ENCODE results near the gene SOX15.

SOX15 gene

DNA sequence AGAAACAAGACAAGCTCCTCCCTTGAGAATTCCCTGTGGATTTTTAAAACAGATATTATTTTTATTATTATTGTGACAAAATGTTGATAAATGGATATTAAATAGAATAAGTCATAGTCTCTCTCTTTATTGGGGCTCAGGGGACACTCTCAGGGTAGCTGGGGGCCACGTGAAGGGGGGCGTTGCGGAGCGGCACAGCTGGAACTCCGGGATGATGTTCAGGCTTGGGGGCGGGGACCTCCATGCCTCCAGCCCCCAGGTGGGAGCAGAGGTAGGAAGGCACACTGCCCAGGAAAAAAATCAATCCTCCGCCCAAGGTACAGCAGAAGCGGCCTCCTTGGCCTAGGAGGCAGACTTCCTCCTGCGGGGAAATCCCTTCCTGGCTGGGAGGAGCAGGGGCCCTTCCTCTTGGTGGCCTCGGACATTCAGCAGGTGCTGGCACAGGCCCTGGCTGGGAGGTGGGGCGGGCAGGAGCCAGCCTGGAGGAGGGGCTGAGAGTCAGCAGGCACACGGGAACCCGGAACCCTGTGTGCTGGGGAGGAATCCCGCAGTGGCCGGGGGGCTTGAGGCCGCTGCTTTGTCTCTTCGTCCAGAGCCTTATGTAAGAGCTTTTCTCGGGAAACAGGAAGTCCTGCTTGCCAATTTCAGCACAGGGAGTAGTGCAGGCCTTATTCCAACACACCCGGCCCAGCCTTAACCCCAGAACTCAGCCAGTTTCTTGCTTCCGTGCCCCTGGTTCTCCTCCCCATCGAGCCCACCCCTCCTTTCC, 31.9 kb downstream of the SOX15 start:
- no peak for DNase-seq (ENCODE audit: low read depth)

DNA sequence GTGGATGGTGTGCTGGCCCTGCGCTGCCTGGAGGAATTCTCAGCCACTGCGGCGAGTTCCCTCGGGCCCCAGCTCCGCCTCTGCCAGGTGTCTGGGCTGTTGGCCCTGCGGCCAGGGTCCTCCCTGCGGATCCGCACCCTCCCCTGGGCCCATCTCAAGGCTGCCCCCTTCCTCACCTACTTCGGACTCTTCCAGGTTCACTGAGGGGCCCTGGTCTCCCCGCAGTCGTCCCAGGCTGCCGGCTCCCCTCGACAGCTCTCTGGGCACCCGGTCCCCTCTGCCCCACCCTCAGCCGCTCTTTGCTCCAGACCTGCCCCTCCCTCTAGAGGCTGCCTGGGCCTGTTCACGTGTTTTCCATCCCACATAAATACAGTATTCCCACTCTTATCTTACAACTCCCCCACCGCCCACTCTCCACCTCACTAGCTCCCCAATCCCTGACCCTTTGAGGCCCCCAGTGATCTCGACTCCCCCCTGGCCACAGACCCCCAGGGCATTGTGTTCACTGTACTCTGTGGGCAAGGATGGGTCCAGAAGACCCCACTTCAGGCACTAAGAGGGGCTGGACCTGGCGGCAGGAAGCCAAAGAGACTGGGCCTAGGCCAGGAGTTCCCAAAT, 32.6 kb downstream of the SOX15 start:
- DNase-seq (ENCODE audit: low read depth): no peak

DNA sequence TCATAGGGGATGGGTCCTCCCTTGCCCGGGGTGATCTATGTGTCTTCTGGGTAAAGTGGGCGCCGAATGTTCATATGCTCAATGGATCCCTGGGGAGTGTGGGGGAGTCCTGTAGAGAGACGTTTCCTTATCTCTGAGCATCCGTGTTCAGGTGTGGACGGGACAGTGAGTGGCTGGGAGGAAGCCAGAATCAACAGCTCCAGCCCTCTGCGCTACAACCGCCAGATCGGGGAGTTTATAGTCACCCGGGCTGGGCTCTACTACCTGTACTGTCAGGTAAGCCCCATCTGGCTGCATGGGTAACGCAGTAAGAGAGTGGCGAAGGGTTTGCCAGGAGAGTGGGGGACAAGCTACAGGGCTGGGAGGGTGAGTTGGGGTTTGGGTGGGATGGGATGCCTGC, 33.3 kb downstream of the SOX15 start:
- no peak for DNase-seq (ENCODE audit: low read depth)

DNA sequence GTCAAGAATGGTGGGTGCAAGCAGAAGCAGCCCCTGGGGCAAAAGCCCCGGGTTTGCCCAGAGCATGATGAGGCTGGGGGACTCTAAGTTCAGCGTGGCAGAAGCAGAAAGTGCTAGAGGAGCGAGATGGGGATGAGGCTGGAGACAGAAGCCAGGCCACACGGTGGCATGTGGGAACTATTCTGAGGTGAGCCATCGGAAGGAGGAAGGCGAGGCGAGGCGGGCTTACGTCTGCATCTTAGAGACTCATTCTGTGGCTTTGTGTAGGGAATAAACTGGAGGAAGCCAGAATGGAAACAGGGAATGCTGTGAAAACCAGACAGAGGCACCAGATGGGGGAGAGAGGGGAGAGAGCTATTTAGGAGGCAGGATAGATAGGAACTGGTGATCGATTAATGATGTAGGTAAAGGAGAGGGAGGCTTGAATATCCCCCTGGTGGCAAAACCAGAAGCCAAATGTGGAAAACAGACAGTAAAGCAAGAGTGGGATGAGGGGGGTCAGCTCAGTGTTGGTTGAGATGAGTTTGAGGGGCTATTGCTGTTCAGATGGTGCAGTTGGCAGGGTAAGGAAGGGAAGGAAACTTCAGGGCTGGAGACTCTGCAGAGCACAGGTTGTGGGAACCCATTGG, 34.5 kb downstream of the SOX15 start:
- DNase-seq (ENCODE audit: low read depth): no peak

DNA sequence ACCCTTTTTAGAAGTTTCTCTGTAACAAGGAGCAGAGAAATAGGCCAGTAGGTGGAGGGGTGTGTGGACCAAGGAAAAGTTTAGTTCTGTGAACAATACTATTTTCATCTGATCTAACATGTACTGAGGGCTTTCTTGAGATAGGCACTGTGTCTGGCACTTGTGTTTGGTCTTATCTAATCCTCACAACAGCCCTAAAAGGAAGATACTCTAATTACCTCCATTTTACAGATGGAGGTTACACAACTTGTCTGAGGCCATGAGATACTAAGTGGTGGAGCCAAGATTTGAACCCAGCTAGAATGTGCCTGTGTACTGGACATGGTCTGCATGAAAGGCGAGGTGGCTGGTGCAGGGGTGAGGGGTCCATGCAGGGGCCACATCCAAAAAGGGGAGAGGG, 36.5 kb downstream of the SOX15 start:
- DNase-seq (ENCODE audit: low read depth): no peak

DNA sequence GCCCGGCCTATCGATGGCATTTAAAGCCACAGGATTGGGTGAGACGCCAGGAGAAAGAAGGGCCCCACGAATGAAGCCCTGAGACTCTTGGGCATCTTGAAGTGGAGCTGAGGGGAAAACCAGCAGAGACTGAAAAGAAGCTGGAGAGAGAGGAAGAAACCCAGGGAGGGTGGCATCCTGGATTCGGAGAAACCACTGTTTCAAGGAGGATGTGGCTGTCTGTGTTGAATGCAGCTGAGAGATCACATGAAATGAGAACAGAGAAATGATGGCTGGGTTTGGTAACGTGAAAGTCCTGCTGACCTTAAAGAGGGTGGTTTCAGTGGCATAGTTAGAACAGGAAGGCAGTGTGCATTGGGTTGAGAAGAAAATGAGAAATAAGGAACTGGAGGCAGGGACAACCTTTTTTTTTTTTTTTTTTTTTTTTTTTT, 37.3 kb downstream of the SOX15 start:
- DNase-seq (ENCODE audit: low read depth): no peak

DNA sequence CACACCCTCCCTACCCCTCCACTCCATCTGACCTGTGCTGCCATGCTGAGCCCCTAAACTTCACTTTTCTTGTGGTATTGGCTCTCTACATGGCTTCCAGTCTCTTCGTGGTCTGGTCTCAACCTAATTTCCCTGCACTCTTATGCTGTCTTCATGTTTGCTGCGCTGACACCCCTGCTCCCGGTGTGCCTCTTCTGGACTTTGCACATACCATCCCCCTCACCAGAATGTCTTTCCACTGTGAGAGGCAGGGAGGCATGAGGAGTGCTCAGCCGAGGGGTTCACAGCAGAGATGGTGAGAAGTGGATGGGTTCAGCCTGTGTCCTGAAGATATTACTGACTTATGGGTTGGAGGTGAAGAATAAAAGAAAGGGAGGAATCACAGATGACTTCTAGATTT, 38.5 kb downstream of the SOX15 start:
- no peak for DNase-seq (ENCODE audit: low read depth)

DNA sequence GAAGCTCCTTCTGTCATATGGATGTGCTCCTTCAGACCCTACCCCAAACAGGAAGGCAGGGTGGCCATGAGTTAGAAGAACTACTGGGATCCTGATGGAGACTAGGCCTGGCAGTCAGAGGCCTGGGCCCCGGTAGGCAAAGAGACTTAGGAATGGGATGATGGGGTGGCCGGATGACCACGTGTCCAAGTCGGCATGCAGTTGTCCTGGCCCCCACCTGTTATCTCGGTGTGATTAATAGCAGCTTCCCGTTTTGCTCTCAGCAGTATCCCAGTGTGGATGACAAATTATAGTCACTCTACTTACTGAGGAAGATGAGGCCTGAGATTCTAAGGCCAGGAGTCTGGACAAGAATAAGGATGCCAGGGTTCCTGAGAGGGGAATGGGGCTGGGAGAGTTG, 39.5 kb downstream of the SOX15 start:
- no peak for DNase-seq (ENCODE audit: low read depth)

DNA sequence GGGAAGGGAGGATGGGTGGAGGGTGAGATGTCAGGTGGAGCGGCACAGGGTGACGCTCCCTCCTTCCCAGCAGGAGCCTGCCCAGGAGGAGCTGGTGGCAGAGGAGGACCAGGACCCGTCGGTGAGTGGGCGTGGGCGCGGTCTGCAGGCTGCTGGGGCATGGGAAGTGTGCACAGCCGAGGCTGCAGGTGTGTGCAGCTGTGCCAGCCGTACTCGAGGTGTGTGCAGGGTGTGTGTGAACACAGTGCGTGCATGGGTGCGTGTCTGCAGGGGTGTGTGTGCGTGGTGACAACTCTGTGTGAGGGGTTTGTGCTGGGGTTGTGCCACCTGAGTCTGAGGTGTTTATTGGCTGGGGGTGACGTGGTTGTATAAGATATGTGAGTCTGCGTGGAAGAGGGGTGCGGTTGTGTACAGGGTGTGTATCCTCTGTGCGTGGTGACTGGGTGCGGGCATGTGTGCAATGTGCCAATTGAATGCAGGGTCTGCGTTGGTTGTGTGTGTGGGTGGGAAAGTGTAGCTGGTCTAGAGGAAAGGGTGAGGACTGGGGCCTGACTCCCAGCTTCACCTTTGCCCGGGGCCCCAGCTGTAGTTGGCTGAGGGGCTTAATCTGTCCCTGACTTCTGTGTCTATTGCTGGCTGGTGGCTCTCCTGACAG, 40.4 kb downstream of the SOX15 start:
- DNase-seq (ENCODE audit: low read depth): no peak

DNA sequence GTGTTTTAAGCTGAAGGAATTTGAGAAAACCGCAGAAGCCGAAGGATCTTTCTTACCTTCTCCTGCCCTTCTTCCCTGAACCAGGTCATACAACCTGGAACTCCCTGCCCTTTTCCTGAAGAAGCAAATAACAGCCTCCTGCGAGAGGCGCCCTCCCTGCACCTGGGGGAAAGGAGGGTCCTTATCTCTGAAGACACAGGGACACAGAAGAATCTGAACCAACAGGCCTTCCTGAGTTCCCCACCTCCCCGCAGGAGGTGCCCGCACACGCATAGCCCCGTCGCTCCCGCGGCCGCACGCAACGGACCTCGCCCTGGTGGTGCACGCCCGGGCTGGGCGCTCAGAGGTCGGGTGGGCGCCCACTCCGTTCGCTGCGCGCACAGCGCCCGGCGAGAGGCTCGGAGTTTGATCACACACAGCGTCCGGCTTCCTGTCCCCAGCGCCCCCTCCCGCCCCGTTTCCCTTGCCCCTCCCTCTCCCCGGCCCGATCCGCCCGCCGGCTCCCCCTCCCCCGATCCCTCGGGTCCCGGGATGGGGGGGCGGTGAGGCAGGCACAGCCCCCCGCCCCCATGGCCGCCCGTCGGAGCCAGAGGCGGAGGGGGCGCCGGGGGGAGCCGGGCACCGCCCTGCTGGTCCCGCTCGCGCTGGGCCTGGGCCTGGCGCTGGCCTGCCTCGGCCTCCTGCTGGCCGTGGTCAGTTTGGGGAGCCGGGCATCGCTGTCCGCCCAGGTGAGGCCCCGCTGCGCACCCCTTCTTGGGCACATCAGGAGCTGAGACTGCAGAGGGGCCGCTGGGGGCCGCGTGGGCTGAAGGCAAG, 41.1 kb downstream of the SOX15 start, which contains the start of gene TNFSF12:
TNFSF12 (plus strand) TSS at position 474 of the 816 bp plus-strand sequence; CDS start at position 570, 96 bp downstream.
- no peak for DNase-seq (ENCODE audit: low read depth)

DNA sequence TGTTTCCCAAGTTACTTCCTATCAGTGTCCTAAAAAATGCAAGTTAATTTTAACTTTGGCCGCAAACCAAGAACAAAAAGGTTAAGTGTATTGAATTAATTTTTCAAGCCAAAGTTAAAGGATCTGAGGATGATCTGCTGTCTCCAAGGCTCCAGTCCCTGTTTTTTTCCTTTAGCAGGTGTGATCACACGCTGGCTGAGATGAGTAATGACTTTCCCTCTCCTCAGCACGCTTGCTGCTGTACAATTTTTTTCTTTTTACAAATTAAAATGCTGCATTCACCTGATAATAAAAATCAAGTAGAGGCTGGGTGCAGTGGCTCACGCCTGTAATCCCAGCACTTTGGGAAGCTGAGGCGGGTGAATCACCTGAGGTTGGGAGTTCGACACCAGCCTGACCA, 45.0 kb downstream of the SOX15 start:
- DNase-seq (ENCODE audit: low read depth): no peak

DNA sequence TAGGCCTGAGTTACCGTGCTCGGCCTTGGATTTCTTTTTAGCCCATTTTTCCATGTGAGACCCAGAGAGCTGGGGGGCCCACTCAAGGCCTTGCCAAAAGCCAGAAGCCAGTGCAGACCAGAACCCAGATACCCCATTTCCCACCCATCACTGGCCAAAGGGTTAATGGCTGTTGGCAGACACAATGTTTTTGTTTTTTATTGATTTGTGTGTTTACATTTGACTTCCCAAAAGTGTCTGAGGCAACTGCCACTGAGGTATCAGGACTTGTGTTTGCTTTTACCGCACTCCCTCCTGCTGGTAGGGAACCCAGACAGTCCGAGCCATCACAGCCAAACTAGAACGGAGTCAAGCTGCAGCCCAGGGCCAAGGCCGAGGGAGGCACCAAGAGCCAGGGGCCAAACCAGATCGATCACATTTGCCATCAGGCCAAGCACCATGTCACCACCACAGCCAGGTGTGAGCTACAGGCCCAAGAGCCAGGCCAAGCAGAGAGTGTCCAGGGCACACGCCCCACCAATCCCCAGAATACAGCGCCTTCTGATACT, 48.7 kb downstream of the SOX15 start:
- DNase-seq (ENCODE audit: low read depth): no peak

DNA sequence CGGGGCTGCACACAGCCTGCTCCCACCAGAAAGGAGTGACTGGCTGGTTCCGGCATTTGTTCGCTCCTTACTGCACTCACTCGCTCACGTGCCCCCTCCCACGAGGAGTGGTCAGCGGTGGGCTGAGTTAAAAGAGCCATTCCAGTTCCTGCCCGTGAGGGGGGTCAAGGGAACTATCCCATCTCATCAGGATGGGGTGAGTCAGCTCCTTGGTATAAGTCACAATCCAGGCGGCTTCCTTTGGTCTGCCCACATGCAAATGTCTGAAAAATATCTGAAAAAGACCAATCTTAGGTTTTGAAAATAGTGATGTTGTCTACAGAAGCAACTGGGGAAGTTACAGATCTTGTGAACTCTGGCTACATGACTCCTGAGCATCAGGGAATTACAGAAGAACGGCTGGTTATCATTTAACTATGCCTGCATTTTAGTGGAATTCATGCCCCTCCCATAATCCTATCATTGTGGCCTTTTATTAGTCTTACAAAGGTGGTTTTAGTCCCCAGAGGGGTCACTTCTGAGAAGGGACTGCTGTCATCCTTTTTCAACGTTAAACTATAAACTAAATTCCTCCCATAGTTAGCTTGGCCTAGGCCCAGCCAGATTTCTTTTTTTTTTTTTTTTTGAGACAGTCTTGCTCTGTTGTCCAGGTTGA, 50.9 kb downstream of the SOX15 start:
- no peak for DNase-seq (ENCODE audit: low read depth)
